Endothelial cell (in vitro differentiated cells): ENCODE data around the gene ZBTB39. TPM values are rescaled to one million over a fixed set of nuclear protein-coding genes. Genes with fewer than 3 reads are reported as not detected.
A peak's percentile ranks its signal among the peaks of the same experiment; 100 is the strongest.

ENCODE experiments used
- DNase-seq: peaks from one replicate; pipeline ENCODE4 v3.0.0; 2021; ENCODE audit warnings: low spot score
- H3K27ac Mint-ChIP-seq: one replicate; pipeline ENCODE4 v1.8.0; 2021; ENCODE audit warnings: mixed read lengths, inconsistent platforms; ENCODE audit not compliant: unreplicated experiment
- H3K27me3 Mint-ChIP-seq: one replicate; pipeline ENCODE4 v1.8.0; 2021; ENCODE audit warnings: mild to moderate bottlenecking, moderate library complexity, mixed read lengths, inconsistent platforms; ENCODE audit not compliant: unreplicated experiment
- H3K36me3 Mint-ChIP-seq: one replicate; pipeline ENCODE4 v1.8.0; 2021; ENCODE audit warnings: mild to moderate bottlenecking, low read depth, mixed read lengths, inconsistent platforms; ENCODE audit not compliant: unreplicated experiment
- H3K4me1 Mint-ChIP-seq: one replicate; pipeline ENCODE4 v1.8.0; 2021; ENCODE audit warnings: mild to moderate bottlenecking, mixed read lengths, inconsistent platforms; ENCODE audit not compliant: unreplicated experiment
- H3K4me3 Mint-ChIP-seq: one replicate; pipeline ENCODE4 v1.8.0; 2021; ENCODE audit warnings: mild to moderate bottlenecking, mixed read lengths, inconsistent platforms; ENCODE audit not compliant: unreplicated experiment
- H3K9me3 Mint-ChIP-seq: one replicate; pipeline ENCODE4 v1.8.0; 2021; ENCODE audit warnings: mixed read lengths, inconsistent platforms; ENCODE audit not compliant: unreplicated experiment
- total RNA-seq: library from RNA; stranded (reverse); fragmentation: NEBNext Ultra II Directional; extraction: Animal tissue kit (Norgen Biotek cat#: 25700); gene quantifications from one replicate; pipeline ENCODE4 v1.2.1, GENCODE V29; 2021; ENCODE audit not compliant: unreplicated experiment
- TF ChIP-seq, protein P1 (sequence below): fragments of 200-600 bp; sonication (generic); IDR thresholded peaks from one replicate; pipeline ENCODE4 v1.5.0; 2021; ENCODE audit warnings: antibody characterized with exemption; ENCODE audit not compliant: unreplicated experiment

ZBTB39 gene
- total RNA-seq, 1 donor from 2014 or later = 23.9 TPM

GRCh38 chr12:57006809-57007475, 596 bp upstream of the ZBTB39 start:
- peaks cover 24% of the 10 kb centered on the region for H3K36me3 Mint-ChIP-seq
- H3K27me3 Mint-ChIP-seq = peaks cover 2% of the 10 kb centered on the region
- TF ChIP-seq, protein P1, sequence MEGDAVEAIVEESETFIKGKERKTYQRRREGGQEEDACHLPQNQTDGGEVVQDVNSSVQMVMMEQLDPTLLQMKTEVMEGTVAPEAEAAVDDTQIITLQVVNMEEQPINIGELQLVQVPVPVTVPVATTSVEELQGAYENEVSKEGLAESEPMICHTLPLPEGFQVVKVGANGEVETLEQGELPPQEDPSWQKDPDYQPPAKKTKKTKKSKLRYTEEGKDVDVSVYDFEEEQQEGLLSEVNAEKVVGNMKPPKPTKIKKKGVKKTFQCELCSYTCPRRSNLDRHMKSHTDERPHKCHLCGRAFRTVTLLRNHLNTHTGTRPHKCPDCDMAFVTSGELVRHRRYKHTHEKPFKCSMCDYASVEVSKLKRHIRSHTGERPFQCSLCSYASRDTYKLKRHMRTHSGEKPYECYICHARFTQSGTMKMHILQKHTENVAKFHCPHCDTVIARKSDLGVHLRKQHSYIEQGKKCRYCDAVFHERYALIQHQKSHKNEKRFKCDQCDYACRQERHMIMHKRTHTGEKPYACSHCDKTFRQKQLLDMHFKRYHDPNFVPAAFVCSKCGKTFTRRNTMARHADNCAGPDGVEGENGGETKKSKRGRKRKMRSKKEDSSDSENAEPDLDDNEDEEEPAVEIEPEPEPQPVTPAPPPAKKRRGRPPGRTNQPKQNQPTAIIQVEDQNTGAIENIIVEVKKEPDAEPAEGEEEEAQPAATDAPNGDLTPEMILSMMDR = peak; percentile 6
- peak overlapping the region; percentile 90 for H3K4me3 Mint-ChIP-seq
- no peaks in the 10 kb centered on the region for H3K9me3 Mint-ChIP-seq
- no peak overlapping the region for H3K27ac Mint-ChIP-seq
- no peak for DNase-seq
- peaks cover 40% of the 10 kb centered on the region for H3K4me1 Mint-ChIP-seq

- H3K4me1 Mint-ChIP-seq = peaks cover 50% of the 10 kb centered on the region
- no peaks in the 10 kb centered on the region for H3K9me3 Mint-ChIP-seq
- peaks cover 24% of the 10 kb centered on the region for H3K36me3 Mint-ChIP-seq
- DNase-seq = no peak
- H3K27ac Mint-ChIP-seq = no peak overlapping the region
- TF ChIP-seq, protein P1 = no peak
- peak overlapping the region; percentile 97 for H3K4me3 Mint-ChIP-seq
- H3K27me3 Mint-ChIP-seq = no peaks in the 10 kb centered on the region
Observed at GRCh38 chr12:57004651-57005050, 1.7 kb downstream of the ZBTB39 start.

- no peak for DNase-seq
- Mint-ChIP-seq H3K4me3 (no peak overlapping the region), H3K4me1 (peaks cover 50% of the 10 kb centered on the region), H3K27ac (no peak overlapping the region), H3K9me3 (no peaks in the 10 kb centered on the region), H3K27me3 (no peaks in the 10 kb centered on the region), H3K36me3 (peaks cover 26% of the 10 kb centered on the region)
- TF ChIP-seq, protein P1 = no peak
Observed at GRCh38 chr12:57003395-57003794, 3.0 kb downstream of the ZBTB39 start.

DNA sequence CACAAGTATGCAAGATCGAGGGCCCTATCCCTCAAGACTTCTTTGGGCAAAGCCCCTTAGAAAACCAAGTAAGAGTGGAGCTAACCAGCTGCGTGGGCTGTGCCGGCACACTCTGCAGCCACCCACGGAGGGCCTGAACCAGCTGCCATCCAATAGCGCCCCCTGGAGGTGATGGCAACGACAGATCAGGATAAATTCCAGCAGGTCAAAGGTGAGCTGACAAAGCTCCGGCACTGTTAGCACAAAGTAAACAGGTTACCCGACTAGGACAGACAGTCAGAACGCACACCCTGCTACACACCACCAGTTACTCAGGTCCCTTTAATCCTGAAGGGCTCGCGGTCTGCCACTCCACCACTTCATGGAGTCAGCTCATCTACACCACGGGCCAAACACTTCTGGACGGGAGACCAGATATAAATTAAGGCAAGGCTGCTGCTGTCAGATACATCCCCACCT, 4.9 kb downstream of the ZBTB39 start:
- H3K36me3 Mint-ChIP-seq = peaks cover 25% of the 10 kb centered on the region
- TF ChIP-seq, protein P1 = peak; percentile 90
- no peak overlapping the region for H3K4me3 Mint-ChIP-seq
- H3K4me1 Mint-ChIP-seq = peaks cover 56% of the 10 kb centered on the region
- no peaks in the 10 kb centered on the region for H3K9me3 Mint-ChIP-seq
- H3K27me3 Mint-ChIP-seq = no peaks in the 10 kb centered on the region
- peak; percentile 91 for DNase-seq
- H3K27ac Mint-ChIP-seq = peak overlapping the region; percentile 61

GRCh38 chr12:57000393-57000792, 6.0 kb downstream of the ZBTB39 start:
- no peak overlapping the region for H3K4me3 Mint-ChIP-seq
- no peaks in the 10 kb centered on the region for H3K9me3 Mint-ChIP-seq
- H3K27me3 Mint-ChIP-seq = peaks cover 5% of the 10 kb centered on the region
- TF ChIP-seq, protein P1 = no peak
- H3K4me1 Mint-ChIP-seq = peaks cover 60% of the 10 kb centered on the region
- peaks cover 31% of the 10 kb centered on the region for H3K36me3 Mint-ChIP-seq
- no peak overlapping the region for H3K27ac Mint-ChIP-seq
- no peak for DNase-seq
